ENCODE results near the gene COPB1.

COPB1 gene

GRCh38 chr11:14454861-14455632 lies 44.6 kb downstream of the COPB1 start:
- Histone ChIP-seq H3K4me3 (ENCODE audit: low read depth, low read length) (no peak overlapping the region), H3K36me3 (replicated peaks) (peaks cover 38% of the 10 kb centered on the region), H3K27me3 (replicated peaks) (no peaks in the 10 kb centered on the region), H3K27ac (no peak overlapping the region)
- DNase-seq, result no peak
- peak; percentile 59 for TF ChIP-seq CTCF (IDR thresholded peaks at IDR 0.05; ENCODE audit: low read depth, low read length, missing control alignments)
- in situ Hi-C loops (cut with HindIII; ENCODE audit: low pct_ligation_motif_present, low sequenced_read_pairs), result loop anchor here (25.0 kb wide), 1 partner anchor 168 kb away; no protein-coding TSS in a partner anchor

- H3K4me3 ChIP-seq (ENCODE audit: low read depth, low read length), result no peak overlapping the region
- no peaks in the 10 kb centered on the region for H3K27me3 ChIP-seq (replicated peaks)
- in situ Hi-C loops (cut with HindIII; ENCODE audit: low pct_ligation_motif_present, low sequenced_read_pairs), result loop anchor here (25.0 kb wide), 1 partner anchor 165 kb away; no protein-coding TSS in a partner anchor
- peak overlapping the region; percentile 74 for H3K27ac ChIP-seq
- no peak for TF ChIP-seq CTCF (IDR thresholded peaks at IDR 0.05; ENCODE audit: low read depth, low read length, missing control alignments)
- peak; percentile 48 for DNase-seq
- peaks cover 11% of the 10 kb centered on the region for H3K36me3 ChIP-seq (replicated peaks)
Observed at GRCh38 chr11:14451825-14452224, 47.8 kb downstream of the COPB1 start.

GRCh38 chr11:14449302-14449714 lies 50.3 kb downstream of the COPB1 start:
- TF ChIP-seq CTCF (IDR thresholded peaks at IDR 0.05; ENCODE audit: low read depth, low read length, missing control alignments), result no peak
- H3K27ac ChIP-seq, result peak overlapping the region; percentile 55
- DNase-seq, result peak; percentile 28

GRCh38 chr11:14448240-14448639 lies 51.4 kb downstream of the COPB1 start:
- DNase-seq, result no peak
- TF ChIP-seq CTCF (IDR thresholded peaks at IDR 0.05; ENCODE audit: low read depth, low read length, missing control alignments), result no peak
- no peak overlapping the region for H3K27ac ChIP-seq

More at GRCh38 chr11:14449302-14449714, 50.3 kb downstream of the COPB1 start:
- H3K36me3 ChIP-seq (replicated peaks), result peaks cover 7% of the 10 kb centered on the region
- no peak overlapping the region for H3K4me3 ChIP-seq (ENCODE audit: low read depth, low read length)
- in situ Hi-C loops (cut with HindIII; ENCODE audit: low pct_ligation_motif_present, low sequenced_read_pairs), result no loop called here
- no peaks in the 10 kb centered on the region for H3K27me3 ChIP-seq (replicated peaks)

GRCh38 chr11:14446701-14447169 lies 52.9 kb downstream of the COPB1 start:
- no peak for DNase-seq
- peak overlapping the region; percentile 86 for H3K27ac ChIP-seq

More at GRCh38 chr11:14448240-14448639, 51.4 kb downstream of the COPB1 start:
- peaks cover 7% of the 10 kb centered on the region for H3K36me3 ChIP-seq (replicated peaks)
- H3K4me3 ChIP-seq (ENCODE audit: low read depth, low read length), result no peak overlapping the region
- no peaks in the 10 kb centered on the region for H3K27me3 ChIP-seq (replicated peaks)
- in situ Hi-C loops (cut with HindIII; ENCODE audit: low pct_ligation_motif_present, low sequenced_read_pairs), result no loop called here

More at GRCh38 chr11:14446701-14447169, 52.9 kb downstream of the COPB1 start:
- no peak for TF ChIP-seq CTCF (IDR thresholded peaks at IDR 0.05; ENCODE audit: low read depth, low read length, missing control alignments)
- Histone ChIP-seq H3K4me3 (ENCODE audit: low read depth, low read length) (no peak overlapping the region), H3K27me3 (replicated peaks) (no peaks in the 10 kb centered on the region), H3K36me3 (replicated peaks) (no peaks in the 10 kb centered on the region)
- in situ Hi-C loops (cut with HindIII; ENCODE audit: low pct_ligation_motif_present, low sequenced_read_pairs), result no loop called here
